HG03025 (cell line): ENCODE data around the gene AP2M1.

ENCODE experiments used
- ATAC-seq: cut with Tn5 transposase; IDR thresholded peaks from one replicate; pipeline ENCODE4 v1.9.1; 2021; ENCODE audit warnings: mild to moderate bottlenecking, moderate library complexity; ENCODE audit not compliant: unreplicated experiment, low FRiP score

The AP2M1 gene

DNA sequence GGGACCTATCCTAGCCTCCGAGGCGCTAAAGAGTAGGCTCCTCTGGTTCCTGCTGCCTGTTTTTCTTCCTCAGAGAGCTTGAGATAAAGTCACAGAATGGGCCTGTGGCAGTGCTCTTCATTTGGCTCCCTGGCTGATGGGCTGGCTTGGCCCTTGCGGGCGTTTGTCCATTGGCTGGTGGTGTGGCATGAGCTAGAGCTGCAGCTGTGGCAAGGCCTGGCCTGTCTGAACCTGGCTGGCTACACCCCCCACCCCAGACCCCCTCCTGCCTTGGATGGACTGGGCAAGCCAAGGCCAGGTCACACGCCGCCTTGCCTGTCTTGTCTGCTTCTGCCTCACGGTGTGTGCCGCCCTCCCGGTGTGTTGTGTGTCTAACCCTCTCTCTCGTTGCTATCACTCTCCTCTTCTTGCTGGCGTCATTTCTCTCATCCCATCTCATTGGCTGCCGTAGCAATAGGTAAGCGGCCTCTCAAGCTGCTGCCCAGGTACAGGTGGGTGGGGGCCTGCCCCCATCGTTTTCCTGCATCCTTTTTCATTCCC is 3.2 kb downstream of the AP2M1 start:
- ATAC-seq = no peak

- ATAC-seq = no peak
Observed at GRCh38 chr3:184178521-184179138, 4.0 kb downstream of the AP2M1 start.

DNA sequence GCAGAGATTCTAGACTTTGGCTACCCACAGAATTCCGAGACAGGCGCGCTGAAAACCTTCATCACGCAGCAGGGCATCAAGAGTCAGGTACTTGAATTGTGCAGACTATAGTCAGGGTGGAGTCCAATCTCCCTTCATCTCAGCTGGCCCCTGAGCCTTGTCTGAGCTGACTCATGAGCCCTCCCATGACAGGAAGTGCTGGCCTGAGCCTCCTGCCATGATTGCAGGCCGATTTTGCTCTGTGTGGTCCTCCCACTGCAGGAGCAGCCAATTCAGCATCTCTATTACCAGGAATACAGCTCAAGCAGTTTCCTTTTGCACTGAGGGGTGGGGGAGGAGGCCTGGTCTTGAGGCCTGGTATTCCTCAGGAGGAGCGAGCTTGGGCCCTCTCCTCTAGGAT is 5.5 kb downstream of the AP2M1 start:
- no peak for ATAC-seq

DNA sequence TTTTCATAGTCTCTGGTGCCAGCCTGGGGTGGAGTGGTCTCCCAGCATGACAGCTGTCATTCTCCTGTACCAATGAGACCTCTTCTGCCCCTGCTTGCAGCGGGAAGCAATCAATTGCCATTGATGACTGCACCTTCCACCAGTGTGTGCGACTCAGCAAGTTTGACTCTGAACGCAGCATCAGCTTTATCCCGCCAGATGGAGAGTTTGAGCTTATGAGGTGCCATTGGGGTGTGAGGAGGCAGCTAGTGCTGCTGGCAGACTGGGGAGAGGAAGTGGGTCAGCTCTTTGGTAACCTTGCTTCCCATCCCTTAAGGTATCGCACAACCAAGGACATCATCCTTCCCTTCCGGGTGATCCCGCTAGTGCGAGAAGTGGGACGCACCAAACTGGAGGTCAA is 6.9 kb downstream of the AP2M1 start:
- ATAC-seq = no peak

DNA sequence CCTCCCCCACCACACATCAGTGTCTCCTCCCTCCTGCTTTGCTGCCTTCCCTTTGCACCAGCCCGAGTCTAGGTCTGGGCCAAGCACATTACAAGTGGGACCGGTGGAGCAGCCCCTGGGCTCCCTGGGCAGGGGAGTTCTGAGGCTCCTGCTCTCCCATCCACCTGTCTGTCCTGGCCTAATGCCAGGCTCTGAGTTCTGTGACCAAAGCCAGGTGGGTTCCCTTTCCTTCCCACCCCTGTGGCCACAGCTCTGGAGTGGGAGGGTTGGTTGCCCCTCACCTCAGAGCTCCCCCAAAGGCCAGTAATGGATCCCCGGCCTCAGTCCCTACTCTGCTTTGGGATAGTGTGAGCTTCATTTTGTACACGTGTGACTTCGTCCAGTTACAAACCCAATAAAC is 9.0 kb downstream of the AP2M1 start:
- ATAC-seq = no peak

- no peak for ATAC-seq
Observed at GRCh38 chr3:184184546-184185230, 10.0 kb downstream of the AP2M1 start.

GRCh38 chr3:184185461-184186183 is 11.0 kb downstream of the AP2M1 start:
- peak; percentile 86 for ATAC-seq

GRCh38 chr3:184186184-184186901 is 11.7 kb downstream of the AP2M1 start, which contains the start of gene ABCF3:
Gene ABCF3, plus strand, starts transcription at chr3:184186199. Its CDS starts 9 bp downstream, at chr3:184186208.
- ATAC-seq = peak; percentile 29

DNA sequence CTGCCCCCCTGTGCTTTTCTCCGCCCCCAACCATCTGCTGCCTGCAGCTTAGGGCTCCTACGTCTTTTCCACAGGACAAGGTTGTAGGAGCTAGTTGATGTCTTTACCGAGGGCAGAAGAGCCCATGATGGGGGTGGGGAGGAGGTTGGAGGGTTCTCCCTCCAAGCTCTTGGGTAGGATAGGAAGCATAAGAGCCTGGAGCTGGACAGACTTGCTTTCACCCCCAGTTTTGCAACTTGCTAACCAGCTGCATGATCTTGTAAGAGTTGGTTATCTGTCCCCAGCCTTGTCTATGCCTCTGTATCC is 12.2 kb downstream of the AP2M1 start:
- ATAC-seq = no peak

DNA sequence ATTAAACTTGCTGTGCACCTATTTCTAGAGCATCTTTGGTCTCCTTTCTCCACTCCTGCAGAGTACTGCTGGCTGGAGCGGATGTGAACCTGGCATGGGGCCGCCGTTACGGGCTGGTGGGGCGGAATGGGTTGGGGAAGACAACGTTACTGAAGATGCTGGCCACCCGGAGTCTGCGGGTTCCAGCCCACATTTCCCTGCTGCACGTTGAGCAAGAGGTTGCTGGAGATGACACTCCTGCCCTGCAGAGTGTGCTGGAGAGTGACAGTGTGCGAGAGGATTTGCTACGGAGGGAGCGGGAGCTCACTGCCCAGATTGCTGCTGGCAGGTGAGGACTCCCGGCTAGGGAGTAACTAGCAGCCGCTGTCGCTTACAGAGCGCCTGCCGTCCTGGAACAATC is 13.4 kb downstream of the AP2M1 start:
- no peak for ATAC-seq

DNA sequence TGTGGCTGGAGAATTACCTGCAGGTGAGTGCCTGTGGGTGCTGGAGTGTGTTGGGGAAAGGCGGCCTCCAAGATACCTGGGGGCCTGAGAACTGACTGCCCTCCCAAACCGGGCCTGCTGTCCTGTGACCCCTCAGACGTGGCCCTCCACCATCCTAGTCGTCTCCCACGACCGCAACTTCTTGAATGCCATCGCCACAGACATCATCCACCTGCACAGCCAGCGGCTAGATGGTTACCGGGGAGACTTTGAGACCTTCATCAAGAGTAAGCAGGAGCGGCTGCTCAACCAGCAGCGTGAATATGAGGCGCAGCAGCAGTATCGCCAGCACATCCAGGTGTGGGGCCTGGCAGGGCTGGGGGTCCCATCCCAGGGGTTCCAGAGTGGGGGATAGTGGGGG is 14.8 kb downstream of the AP2M1 start:
- ATAC-seq = no peak

GRCh38 chr3:184192889-184193288 is 18.2 kb downstream of the AP2M1 start:
- ATAC-seq = no peak

DNA sequence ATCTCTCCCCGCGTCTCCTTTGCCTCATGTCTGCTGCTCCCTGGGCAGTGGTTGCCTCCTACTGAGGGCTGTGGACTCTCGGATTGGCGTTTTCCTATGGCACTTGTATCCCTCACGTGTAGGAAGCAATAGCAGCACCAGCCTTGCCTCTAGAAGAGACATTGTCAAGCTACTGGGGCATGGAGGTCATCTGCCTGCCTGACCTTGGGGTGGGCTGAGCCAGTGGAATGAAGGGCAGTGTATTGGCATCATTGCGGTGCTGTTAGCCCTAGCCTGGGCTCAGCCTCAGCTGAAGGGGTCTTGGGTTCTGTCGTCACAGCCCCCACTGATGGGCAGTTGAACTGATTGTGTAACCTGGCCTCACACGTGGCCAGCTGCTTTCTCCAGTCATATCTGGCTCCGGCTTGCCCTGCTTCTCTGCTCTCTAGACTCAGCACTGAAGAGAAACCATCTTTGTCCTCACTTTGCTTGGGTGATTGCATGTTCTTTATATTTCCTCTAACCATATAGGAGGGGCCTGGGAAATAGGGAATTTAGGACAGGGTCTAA is 19.4 kb downstream of the AP2M1 start:
- no peak for ATAC-seq

DNA sequence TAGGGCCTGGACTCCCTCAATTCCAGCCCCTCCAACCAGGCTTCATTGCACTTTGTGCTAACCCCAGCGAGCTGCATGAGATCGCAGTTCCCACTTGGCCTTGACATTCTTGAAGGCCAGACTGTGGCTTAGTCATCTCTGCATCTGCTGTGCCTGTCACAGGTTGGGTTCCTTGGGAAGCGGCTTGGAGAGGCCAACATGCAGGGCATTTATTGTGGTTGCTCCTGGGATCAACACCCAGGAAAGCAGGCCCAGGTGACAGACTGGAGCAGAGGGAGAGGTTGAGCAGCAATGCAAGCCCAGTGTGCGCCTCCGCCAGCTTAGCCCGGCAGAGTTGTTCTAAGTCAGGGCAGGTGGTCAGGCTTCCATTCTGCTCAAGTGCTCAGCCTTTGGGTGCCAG is 21.9 kb downstream of the AP2M1 start:
- ATAC-seq = no peak

DNA sequence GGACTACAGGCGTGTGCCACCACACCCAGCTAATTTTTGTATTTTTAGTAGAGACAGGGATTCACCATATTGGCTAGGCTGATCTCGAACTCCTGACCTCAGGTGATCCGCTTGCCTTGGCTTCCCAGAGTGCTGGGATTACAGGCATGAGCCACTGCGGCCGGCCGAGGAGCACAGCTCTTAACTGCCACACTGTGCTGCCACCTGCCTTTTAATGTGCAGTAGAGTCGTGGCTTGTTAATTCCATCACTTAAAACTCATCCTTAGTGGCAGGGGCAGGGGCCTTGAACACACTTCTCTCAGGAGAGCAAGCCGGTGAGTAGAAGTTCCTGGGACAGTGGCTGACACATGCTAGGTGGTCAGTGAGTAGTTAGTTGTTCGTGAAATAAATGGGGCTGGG is 23.9 kb downstream of the AP2M1 start:
- ATAC-seq = no peak

- ATAC-seq = no peak
Observed at GRCh38 chr3:184200825-184201224, 26.2 kb downstream of the AP2M1 start.

DNA sequence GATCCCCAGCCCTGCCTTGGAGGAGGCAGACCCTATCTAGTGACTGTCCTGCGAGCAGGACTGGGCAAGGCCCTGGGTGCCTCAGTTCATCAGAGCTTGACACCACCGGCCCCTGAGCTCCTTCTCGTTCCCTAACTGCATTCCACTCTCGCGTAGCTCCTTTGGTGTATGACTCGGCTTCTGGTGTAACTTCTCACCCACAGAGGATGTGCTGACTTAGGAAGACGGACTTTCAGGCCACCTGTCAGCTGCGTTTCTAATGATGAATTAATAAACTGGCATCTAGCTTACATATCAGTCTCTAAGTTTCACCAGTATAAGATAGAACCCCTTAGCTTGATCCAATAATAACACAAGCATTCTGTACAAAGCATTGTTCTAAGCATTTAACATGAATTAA is 28.9 kb downstream of the AP2M1 start:
- ATAC-seq = no peak

GRCh38 chr3:184209146-184209923 is 34.7 kb downstream of the AP2M1 start:
- ATAC-seq = no peak

DNA sequence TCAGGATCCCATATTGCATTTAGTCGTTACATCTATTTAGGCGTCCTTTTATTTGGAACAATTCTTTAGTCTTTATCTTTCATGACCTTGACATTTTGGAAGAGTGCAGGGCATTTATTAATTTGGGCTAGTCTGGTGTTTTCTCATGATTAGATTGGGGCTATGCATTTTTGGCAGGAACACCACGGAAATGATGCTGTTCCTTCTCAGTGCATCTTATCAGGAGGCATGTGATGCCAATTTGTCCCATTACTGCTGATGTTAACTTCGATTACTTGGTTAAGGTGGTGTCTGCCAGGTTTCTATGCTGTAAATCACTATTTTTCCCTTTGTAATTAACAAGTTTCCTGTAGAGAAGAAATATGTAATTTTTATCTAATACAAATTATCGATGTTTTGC is 36.6 kb downstream of the AP2M1 start:
- no peak for ATAC-seq

GRCh38 chr3:184211718-184212117 is 37.1 kb downstream of the AP2M1 start:
- no peak for ATAC-seq
